ENCODE measurements around the gene ANKRD6.
"Not testable (repeated sequence)": the region's sequence is repeated elsewhere in the genome, so short reads cannot be mapped to it uniquely, and the experiment has no call there.

ANKRD6 gene

GRCh38 chr6:89613790-89614189 lies 180.8 kb downstream of the ANKRD6 start:
- DNase-seq = no peak

GRCh38 chr6:89615882-89616281 lies 182.9 kb downstream of the ANKRD6 start:
- DNase-seq = no peak

GRCh38 chr6:89616531-89616930 lies 183.6 kb downstream of the ANKRD6 start:
- no peak for DNase-seq

GRCh38 chr6:89618026-89618425 lies 185.1 kb downstream of the ANKRD6 start:
- DNase-seq = no peak

GRCh38 chr6:89619567-89619966 lies 186.6 kb downstream of the ANKRD6 start:
- no peak for DNase-seq

- no peak for DNase-seq
Observed at GRCh38 chr6:89623749-89624148, 190.8 kb downstream of the ANKRD6 start.

GRCh38 chr6:89630488-89630887 lies 197.5 kb downstream of the ANKRD6 start:
- no peak for DNase-seq

- DNase-seq = not testable (repeated sequence)
Observed at GRCh38 chr6:89636412-89636811, 203.5 kb downstream of the ANKRD6 start.

GRCh38 chr6:89637960-89638319 lies 205.0 kb downstream of the ANKRD6 start:
- DNase-seq = no peak

- peak; percentile 95 for DNase-seq
Observed at GRCh38 chr6:89638320-89639195, 205.6 kb downstream of the ANKRD6 start, which contains the start of gene LYRM2. Gene LYRM2 (minus strand): TSS chr6:89638747. CDS start chr6:89638716, 31 bp downstream.

- no peak for DNase-seq
Observed at GRCh38 chr6:89640804-89641203, 207.9 kb downstream of the ANKRD6 start.

GRCh38 chr6:89641581-89641980 lies 208.6 kb downstream of the ANKRD6 start:
- not testable (repeated sequence) for DNase-seq

- no peak for DNase-seq
Observed at GRCh38 chr6:89642956-89643355, 210.0 kb downstream of the ANKRD6 start.

- DNase-seq = no peak
Observed at GRCh38 chr6:89643406-89643805, 210.5 kb downstream of the ANKRD6 start.

GRCh38 chr6:89644864-89645263 lies 211.9 kb downstream of the ANKRD6 start:
- DNase-seq = no peak

- DNase-seq = no peak
Observed at GRCh38 chr6:89649682-89650081, 216.7 kb downstream of the ANKRD6 start.

- no peak for DNase-seq
Observed at GRCh38 chr6:89650579-89650978, 217.6 kb downstream of the ANKRD6 start.

- DNase-seq = no peak
Observed at GRCh38 chr6:89655122-89655521, 222.2 kb downstream of the ANKRD6 start.

- DNase-seq = no peak
Observed at GRCh38 chr6:89657445-89658158, 224.7 kb downstream of the ANKRD6 start.

- no peak for DNase-seq
Observed at GRCh38 chr6:89660981-89661380, 228.0 kb downstream of the ANKRD6 start.

- DNase-seq = no peak
Observed at GRCh38 chr6:89661559-89661958, 228.6 kb downstream of the ANKRD6 start.

GRCh38 chr6:89662659-89663223 lies 229.8 kb downstream of the ANKRD6 start:
- DNase-seq = no peak

- no peak for DNase-seq
Observed at GRCh38 chr6:89667872-89668556, 235.1 kb downstream of the ANKRD6 start.
